Measurements from ENCODE around the gene LIPA.
A peak's percentile ranks its signal among the peaks of the same experiment; 100 is the strongest.
"Not testable (repeated sequence)": the region's sequence is repeated elsewhere in the genome, so short reads cannot be mapped to it uniquely, and the experiment has no call there.

Gene LIPA

GRCh38 chr10:89251409-89252224 is at the start of gene LIPA:
Gene LIPA, minus strand, starts transcription at chr10:89251775. Its CDS starts 4,127 bp downstream, at chr10:89247648.
- DNase-seq (ENCODE audit: low spot score) = peak; percentile 90

- DNase-seq (ENCODE audit: low spot score) = no peak
These were observed 49.7 kb upstream of the LIPA start for GRCh38 chr10:89301232-89301631.

GRCh38 chr10:89299031-89299430 is 47.5 kb upstream of the LIPA start:
- no peak for DNase-seq (ENCODE audit: low spot score)

- no peak for DNase-seq (ENCODE audit: low spot score)
These were observed 46.2 kb upstream of the LIPA start for GRCh38 chr10:89297791-89298190.

GRCh38 chr10:89297356-89297755 is 45.8 kb upstream of the LIPA start:
- DNase-seq (ENCODE audit: low spot score) = no peak

GRCh38 chr10:89296220-89296648 is 44.7 kb upstream of the LIPA start:
- no peak for DNase-seq (ENCODE audit: low spot score)

- DNase-seq (ENCODE audit: low spot score) = no peak
These were observed 44.0 kb upstream of the LIPA start for GRCh38 chr10:89295597-89295996.

- no peak for DNase-seq (ENCODE audit: low spot score)
These were observed 43.2 kb upstream of the LIPA start for GRCh38 chr10:89294721-89295239.

GRCh38 chr10:89285303-89285702 is 33.7 kb upstream of the LIPA start:
- DNase-seq (ENCODE audit: low spot score) = not testable (repeated sequence)

- not testable (repeated sequence) for DNase-seq (ENCODE audit: low spot score)
These were observed 33.1 kb upstream of the LIPA start for GRCh38 chr10:89284711-89285110.

- DNase-seq (ENCODE audit: low spot score) = no peak
These were observed 32.4 kb upstream of the LIPA start for GRCh38 chr10:89283936-89284475.

GRCh38 chr10:89283025-89283935 is 31.7 kb upstream of the LIPA start:
- no peak for DNase-seq (ENCODE audit: low spot score)

GRCh38 chr10:89281606-89282395 is 30.2 kb upstream of the LIPA start:
- no peak for DNase-seq (ENCODE audit: low spot score)

- no peak for DNase-seq (ENCODE audit: low spot score)
These were observed 28.9 kb upstream of the LIPA start for GRCh38 chr10:89280508-89280907.

- no peak for DNase-seq (ENCODE audit: low spot score)
These were observed 27.9 kb upstream of the LIPA start for GRCh38 chr10:89279421-89279869.

GRCh38 chr10:89278900-89279392 is 27.4 kb upstream of the LIPA start:
- DNase-seq (ENCODE audit: low spot score) = no peak

- peak; percentile 94 for DNase-seq (ENCODE audit: low spot score)
These were observed 26.5 kb upstream of the LIPA start for GRCh38 chr10:89278034-89278535.

GRCh38 chr10:89275383-89275782 is 23.8 kb upstream of the LIPA start:
- DNase-seq (ENCODE audit: low spot score) = no peak

GRCh38 chr10:89274928-89275327 is 23.4 kb upstream of the LIPA start:
- no peak for DNase-seq (ENCODE audit: low spot score)

- no peak for DNase-seq (ENCODE audit: low spot score)
These were observed 22.1 kb upstream of the LIPA start for GRCh38 chr10:89273680-89274079.

- DNase-seq (ENCODE audit: low spot score) = no peak
These were observed 20.0 kb upstream of the LIPA start for GRCh38 chr10:89271532-89271931.

Measured in kidney capillary endothelial cell (primary cell).